WI38 (cell line): Measurements from ENCODE around the gene FAM167B.

ENCODE experiments used
- H3K4me3 ChIP-seq: 2 replicates; pipeline ENCODE4 v1.5.1; 2011; ENCODE audit warnings: low read depth, mild to moderate bottlenecking, control low read depth, low read length
- CTCF ChIP-seq: IDR thresholded peaks from 2 replicates; pipeline ENCODE4 v1.5.1; 2012; ENCODE audit warnings: low read depth, mild to moderate bottlenecking, control low read depth, low read length

Gene FAM167B

GRCh38 chr1:32224285-32224684, 22.7 kb upstream of the FAM167B start:
- no peak for TF ChIP-seq CTCF
- H3K4me3 ChIP-seq, result no peak overlapping the region

- no peak for TF ChIP-seq CTCF
- H3K4me3 ChIP-seq, result no peak overlapping the region
These were observed 18.3 kb upstream of the FAM167B start for GRCh38 chr1:32228771-32229170.

GRCh38 chr1:32231843-32232432, 15.1 kb upstream of the FAM167B start:
- no peak for TF ChIP-seq CTCF
- H3K4me3 ChIP-seq, result no peak overlapping the region

- TF ChIP-seq CTCF, result no peak
- H3K4me3 ChIP-seq, result no peak overlapping the region
These were observed 14.3 kb upstream of the FAM167B start for GRCh38 chr1:32232558-32233304.

GRCh38 chr1:32234792-32235191, 12.2 kb upstream of the FAM167B start:
- no peak for TF ChIP-seq CTCF
- H3K4me3 ChIP-seq, result no peak overlapping the region

- no peak overlapping the region for H3K4me3 ChIP-seq
- TF ChIP-seq CTCF, result no peak
These were observed 7.7 kb upstream of the FAM167B start for GRCh38 chr1:32239337-32239736.

GRCh38 chr1:32239790-32240139, 7.3 kb upstream of the FAM167B start:
- no peak overlapping the region; the same call in 1 of the 2 replicates for H3K4me3 ChIP-seq
- no peak for TF ChIP-seq CTCF
